HG03108 (cell line): Measurements from ENCODE around the gene WDR48.
A peak's percentile ranks its signal among the peaks of the same experiment; 100 is the strongest.
"Not testable (repeated sequence)": the region's sequence is repeated elsewhere in the genome, so short reads cannot be mapped to it uniquely, and the experiment has no call there.

Experiments
- ATAC-seq: cut with Tn5 transposase; IDR thresholded peaks from one replicate; pipeline ENCODE4 v1.9.1; 2021; ENCODE audit warnings: moderate library complexity; ENCODE audit not compliant: unreplicated experiment

The WDR48 gene

GRCh38 chr3:39051649-39052561 is at the start of gene WDR48, which contains the start of gene SCN11A:
Gene WDR48, plus strand, starts transcription at chr3:39052016. Its CDS starts 10 bp downstream, at chr3:39052026.
Gene SCN11A, minus strand, starts transcription at chr3:39051944. Its CDS starts 101,582 bp downstream, at chr3:38950362.
- peak; percentile 97 for ATAC-seq

- no peak for ATAC-seq
Measured at GRCh38 chr3:39005295-39005694, 46.5 kb upstream of the WDR48 start.

GRCh38 chr3:39011191-39011736 is 40.6 kb upstream of the WDR48 start:
- ATAC-seq: no peak

GRCh38 chr3:39013289-39013688 is 38.5 kb upstream of the WDR48 start:
- ATAC-seq: no peak

- no peak for ATAC-seq
Measured at GRCh38 chr3:39013921-39014509, 37.8 kb upstream of the WDR48 start.

- no peak for ATAC-seq
Measured at GRCh38 chr3:39015418-39015817, 36.4 kb upstream of the WDR48 start.

- ATAC-seq: no peak
Measured at GRCh38 chr3:39019299-39019698, 32.5 kb upstream of the WDR48 start.

- no peak for ATAC-seq
Measured at GRCh38 chr3:39021029-39021428, 30.8 kb upstream of the WDR48 start.

- no peak for ATAC-seq
Measured at GRCh38 chr3:39021465-39022285, 30.1 kb upstream of the WDR48 start.

GRCh38 chr3:39022286-39022630 is 29.6 kb upstream of the WDR48 start:
- no peak for ATAC-seq

- no peak for ATAC-seq
Measured at GRCh38 chr3:39024497-39024896, 27.3 kb upstream of the WDR48 start.

GRCh38 chr3:39025222-39025970 is 26.4 kb upstream of the WDR48 start:
- no peak for ATAC-seq

- ATAC-seq: no peak
Measured at GRCh38 chr3:39028546-39028945, 23.3 kb upstream of the WDR48 start.

- no peak for ATAC-seq
Measured at GRCh38 chr3:39029556-39029955, 22.3 kb upstream of the WDR48 start.

- no peak for ATAC-seq
Measured at GRCh38 chr3:39038165-39038564, 13.7 kb upstream of the WDR48 start.

- ATAC-seq: no peak
Measured at GRCh38 chr3:39050029-39050428, 1.8 kb upstream of the WDR48 start.

- no peak for ATAC-seq
Measured at GRCh38 chr3:39052583-39052982, 767 bp downstream of the WDR48 start.

- no peak for ATAC-seq
Measured at GRCh38 chr3:39053696-39054095, 1.9 kb downstream of the WDR48 start.

- no peak for ATAC-seq
Measured at GRCh38 chr3:39056151-39056550, 4.3 kb downstream of the WDR48 start.

- ATAC-seq: not testable (repeated sequence)
Measured at GRCh38 chr3:39061228-39061627, 9.4 kb downstream of the WDR48 start.
